H1 (cell line): ENCODE measurements around the gene ETF1. TPM values are rescaled to one million over a fixed set of nuclear protein-coding genes. Genes with fewer than 3 reads are reported as not detected.

Source experiments
- EP300 ChIP-seq, 2 experiments: IDR thresholded peaks; 1 replicate in 1 of 2; 2 replicates in 1 of 2; pipeline ENCODE4 v1.6.1; 2011 to 2012; ENCODE audit warnings: low read depth in 2 of 2, low read length in 2 of 2, mild to moderate bottlenecking in 2 of 2, borderline replicate concordance in 1 of 2, inconsistent platforms in 1 of 2, moderate library complexity in 1 of 2
- NANOG ChIP-seq: IDR thresholded peaks from 2 replicates; pipeline ENCODE4 v1.6.1; 2011; ENCODE audit warnings: low read length, low read depth, mild to moderate bottlenecking, inconsistent platforms; ENCODE audit not compliant: insufficient read depth, poor library complexity, severe bottlenecking
- RFX5 ChIP-seq: IDR thresholded peaks from 2 replicates; pipeline ENCODE4 v1.6.1; 2011; ENCODE audit warnings: low read depth, low read length, improper control_type of control experiment, borderline replicate concordance
- SRF ChIP-seq: IDR thresholded peaks from 2 replicates; pipeline ENCODE4 v1.6.1; 2011; ENCODE audit warnings: mild to moderate bottlenecking, low read depth, low read length, moderate library complexity
- polyA plus RNA-seq, 7 experiments: library from polyadenylated mRNA; depleted of rRNA in 3 of 7; stranded (reverse) in 5 of 7; unstranded in 2 of 7; fragments of >200 nt in 5 of 7; fragments of 200-250 nt in 2 of 7; gene quantifications; 1 replicate in 5 of 7; 2 replicates in 1 of 7; 4 replicates in 1 of 7; pipeline versions ENCODE4 v1.2.1 to v1.2.3, GENCODE V29; 2011 to 2013; ENCODE audit warnings: missing spikeins in 2 of 7, mixed read lengths in 2 of 7
- total RNA-seq: library from RNA; stranded (reverse); fragmentation: NEBNext Ultra II Directional; extraction: Animal tissue kit (Norgen Biotek cat#: 25700); gene quantifications from 2 replicates; pipeline ENCODE4 v1.2.1, GENCODE V29; 2021

Gene ETF1
- total and polyA plus RNA-seq, 2 of the 8 experiments (the other 6 are each of a cell fraction or from before 2014, with no cell fraction given) = 50.5 to 168 TPM

- no peak for TF ChIP-seq EP300 (IDR thresholded peaks at IDR 0.05; ENCODE audit: borderline replicate concordance in 1 of 2, low read depth in 2 of 2, low read length in 2 of 2)
- TF ChIP-seq SRF = no peak
- no peak for TF ChIP-seq NANOG
- no peak for TF ChIP-seq RFX5
- TF ChIP-seq, all 59 proteins: peak for 0
These were observed 36.4 kb downstream of the ETF1 start (continued) for GRCh38 chr5:138506370-138507306.
